AG04449 (cell line): ENCODE results near the gene GOLT1A.

Experiments
- CTCF ChIA-PET: fragments of 350-600 bp; formaldehyde crosslinking; extraction: SDS; loops from one replicate; lab custom pipeline; 2021; ENCODE audit warnings: antibody characterized with exemption; lab: Yijun Ruan, JAX
- POLR2A ChIA-PET: fragments of 400-600, 350-600 bp; formaldehyde crosslinking; extraction: SDS; loops from one replicate; lab custom pipeline; 2020; ENCODE audit warnings: antibody characterized with exemption, inconsistent platforms; lab: Yijun Ruan, JAX
- DNase-seq: peaks from one replicate; pipeline ENCODE4 v3.0.0-alpha.2; 2010; ENCODE audit warnings: low read depth, low spot score
- H3K4me3 ChIP-seq: 2 replicates; pipeline ENCODE4 v1.5.1; 2011; ENCODE audit warnings: low read depth, mild to moderate bottlenecking, control low read depth, low read length
- CTCF ChIP-seq: IDR thresholded peaks from one replicate; pipeline ENCODE4 v1.5.1; 2011; ENCODE audit warnings: mild to moderate bottlenecking, moderate library complexity, low read length, control low read depth, inconsistent platforms; ENCODE audit not compliant: insufficient read depth; ENCODE audit errors: missing control alignments

GOLT1A gene

GRCh38 chr1:204250428-204251030 lies 36.7 kb upstream of the GOLT1A start:
- CTCF ChIA-PET: interaction anchor here (1.5 to 1.6 kb wide), 2 partner anchors 14 to 113 kb away, joined by 4 to 8 read pairs; no protein-coding TSS in a partner anchor
- DNase-seq: no peak
- POLR2A ChIA-PET: no interaction called here
- H3K4me3 ChIP-seq: no peak overlapping the region
- no peak for TF ChIP-seq CTCF

DNA sequence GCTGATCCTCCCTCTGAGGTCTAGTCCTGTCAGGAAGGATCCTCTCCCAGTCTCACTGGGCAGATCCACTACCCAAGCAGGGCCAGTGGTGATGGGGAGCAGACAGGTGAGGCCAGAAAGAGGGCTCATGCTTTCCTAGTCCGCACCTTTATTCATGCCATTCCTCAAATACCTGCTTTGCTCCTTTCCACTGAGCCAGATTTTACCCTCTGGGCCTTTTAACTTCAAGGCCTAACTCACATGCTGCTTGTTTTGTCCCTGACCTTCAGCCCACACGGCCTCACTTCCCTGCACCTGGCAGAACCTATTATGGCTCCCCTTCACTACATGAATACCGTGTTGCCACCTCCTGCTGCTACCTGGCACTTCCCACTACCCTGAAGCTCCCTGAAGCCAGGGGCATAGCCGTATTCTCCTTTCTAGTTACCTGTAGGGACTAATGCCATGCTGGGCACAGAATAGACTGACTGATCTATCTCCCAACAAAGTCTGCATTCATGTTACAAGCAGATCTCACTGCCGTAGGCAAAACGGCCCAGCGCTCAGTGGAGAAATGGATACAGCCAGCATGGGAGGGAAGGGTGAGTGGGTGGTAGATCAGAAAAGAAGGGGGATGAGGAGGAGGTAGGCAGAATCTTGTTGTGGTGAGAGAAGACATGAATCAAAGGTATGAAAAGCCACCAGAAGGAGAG lies 36.1 kb upstream of the GOLT1A start:
- ChIA-PET POLR2A (no interaction called here), CTCF (interaction anchor here (1.5 to 4.3 kb wide), 3 partner anchors 8 to 114 kb away, joined by 4 to 33 read pairs (median 8); no protein-coding TSS in a partner anchor)
- no peak overlapping the region for H3K4me3 ChIP-seq
- no peak for DNase-seq
- no peak for TF ChIP-seq CTCF

- ChIA-PET CTCF (interaction anchor here (0.6 to 4.3 kb wide), 4 partner anchors 9 to 558 kb away, joined by 3 to 33 read pairs (median 7); no protein-coding TSS in a partner anchor), POLR2A (no interaction called here)
- no peak overlapping the region for H3K4me3 ChIP-seq
- DNase-seq: no peak
- no peak for TF ChIP-seq CTCF
These were observed 35.2 kb upstream of the GOLT1A start for GRCh38 chr1:204248954-204249353.

GRCh38 chr1:204246876-204247275 lies 33.1 kb upstream of the GOLT1A start:
- POLR2A ChIA-PET: no interaction called here
- TF ChIP-seq CTCF: no peak
- CTCF ChIA-PET: interaction anchor here (1.4 to 4.3 kb wide), 4 partner anchors 8 to 59 kb away, joined by 3 to 33 read pairs (median 4); no protein-coding TSS in a partner anchor
- DNase-seq: no peak
- no peak overlapping the region for H3K4me3 ChIP-seq

GRCh38 chr1:204242920-204243319 lies 29.1 kb upstream of the GOLT1A start:
- ChIA-PET POLR2A (no interaction called here), CTCF (interaction anchor here (1.0 to 1.1 kb wide), 2 partner anchors 120 to 122 kb away, joined by 3 read pairs; no protein-coding TSS in a partner anchor)
- TF ChIP-seq CTCF: no peak
- no peak overlapping the region for H3K4me3 ChIP-seq
- no peak for DNase-seq

GRCh38 chr1:204241914-204242313 lies 28.1 kb upstream of the GOLT1A start:
- no peak for TF ChIP-seq CTCF
- ChIA-PET POLR2A (no interaction called here), CTCF (interaction anchor here (0.6 to 1.0 kb wide), 2 partner anchors 16 to 121 kb away, joined by 3 read pairs; no protein-coding TSS in a partner anchor)
- DNase-seq: no peak
- H3K4me3 ChIP-seq: no peak overlapping the region
